NB4 (cell line): ENCODE data around the gene IPPK.

Source experiments
- DNase-seq: peaks from one replicate; pipeline ENCODE4 v3.0.0; 2010; ENCODE audit warnings: low read depth
- H3K4me3 ChIP-seq: one replicate; pipeline ENCODE4 v1.5.1; 2011; ENCODE audit warnings: mild to moderate bottlenecking, low read depth, low read length, moderate library complexity
- CTCF ChIP-seq: IDR thresholded peaks from one replicate; pipeline ENCODE4 v1.5.1; 2012; ENCODE audit warnings: low read depth, low read length
- MYC ChIP-seq: IDR thresholded peaks from 2 replicates; pipeline ENCODE4 v1.6.1; 2011; ENCODE audit warnings: low read depth, low read length
- POLR2A ChIP-seq: IDR thresholded peaks from 2 replicates; pipeline ENCODE4 v1.6.1; 2011; ENCODE audit warnings: mild to moderate bottlenecking; ENCODE audit not compliant: insufficient read length; ENCODE audit errors: extremely low read depth
- TF ChIP-seq, protein P1 (sequence below): IDR thresholded peaks from 2 replicates; pipeline ENCODE4 v1.6.1; 2011; ENCODE audit warnings: low read depth, low read length

Gene IPPK

DNA sequence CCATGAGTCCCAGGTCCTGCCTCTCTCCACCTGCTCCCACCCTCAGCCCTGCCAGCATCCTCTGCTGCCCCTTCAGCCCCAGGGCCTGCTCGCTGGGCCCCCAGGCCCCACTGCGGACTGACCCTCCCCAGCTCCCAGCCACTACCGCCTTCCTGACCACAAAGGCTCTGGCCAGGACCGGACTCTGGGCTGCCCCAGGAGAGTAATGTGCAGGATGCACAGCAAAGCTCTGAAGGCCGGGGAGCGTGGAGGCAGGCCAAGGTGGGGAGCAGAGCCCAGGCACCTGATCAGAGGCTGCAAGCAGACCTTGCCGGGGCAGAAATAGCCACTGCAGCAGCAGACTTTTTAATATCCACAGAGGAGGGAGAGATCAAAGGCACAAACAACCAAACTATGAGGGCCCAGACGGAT, 27.9 kb downstream of the IPPK start:
- TF ChIP-seq CTCF: no peak
- TF ChIP-seq POLR2A: no peak
- TF ChIP-seq, protein P1, sequence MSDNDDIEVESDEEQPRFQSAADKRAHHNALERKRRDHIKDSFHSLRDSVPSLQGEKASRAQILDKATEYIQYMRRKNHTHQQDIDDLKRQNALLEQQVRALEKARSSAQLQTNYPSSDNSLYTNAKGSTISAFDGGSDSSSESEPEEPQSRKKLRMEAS: no peak
- TF ChIP-seq MYC: no peak
- no peak for DNase-seq
- no peak overlapping the region for H3K4me3 ChIP-seq

DNA sequence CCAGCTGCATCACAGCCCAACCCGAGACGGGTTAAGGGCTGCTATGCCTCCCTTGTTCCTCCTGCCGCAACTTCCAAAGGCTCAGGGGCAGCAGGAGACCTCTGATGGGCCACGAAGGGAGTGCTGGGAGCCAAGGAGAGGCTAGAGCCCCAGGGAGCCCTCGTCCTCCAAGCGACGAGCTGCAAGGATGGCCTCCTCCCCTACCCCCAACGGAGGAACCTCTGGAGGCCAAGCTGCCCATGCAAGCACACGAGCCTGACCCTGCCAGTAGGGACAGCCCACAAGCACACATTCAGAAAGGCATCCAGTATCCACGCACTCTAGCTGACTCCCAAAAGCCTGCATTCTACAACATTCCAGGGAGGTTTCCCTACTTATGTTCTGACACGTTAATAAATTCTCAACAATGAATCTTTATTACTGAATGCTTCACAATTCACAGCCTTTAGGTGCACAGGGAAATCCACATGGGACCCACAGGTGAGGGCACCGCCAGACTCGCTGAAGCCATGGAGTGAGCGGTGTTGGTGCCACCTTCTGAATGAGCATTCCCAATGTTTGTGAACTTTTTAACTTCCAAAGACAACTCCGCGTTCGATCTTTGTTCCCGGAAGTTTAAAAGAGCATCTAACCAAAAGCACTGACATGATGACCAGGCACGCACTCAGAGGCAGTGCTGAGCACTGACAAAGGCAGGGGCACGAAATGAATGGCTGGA, 28.7 kb downstream of the IPPK start:
- no peak overlapping the region for H3K4me3 ChIP-seq
- DNase-seq: no peak
- TF ChIP-seq MYC: no peak
- TF ChIP-seq POLR2A: no peak
- TF ChIP-seq, protein P1: no peak
- TF ChIP-seq CTCF: no peak

DNA sequence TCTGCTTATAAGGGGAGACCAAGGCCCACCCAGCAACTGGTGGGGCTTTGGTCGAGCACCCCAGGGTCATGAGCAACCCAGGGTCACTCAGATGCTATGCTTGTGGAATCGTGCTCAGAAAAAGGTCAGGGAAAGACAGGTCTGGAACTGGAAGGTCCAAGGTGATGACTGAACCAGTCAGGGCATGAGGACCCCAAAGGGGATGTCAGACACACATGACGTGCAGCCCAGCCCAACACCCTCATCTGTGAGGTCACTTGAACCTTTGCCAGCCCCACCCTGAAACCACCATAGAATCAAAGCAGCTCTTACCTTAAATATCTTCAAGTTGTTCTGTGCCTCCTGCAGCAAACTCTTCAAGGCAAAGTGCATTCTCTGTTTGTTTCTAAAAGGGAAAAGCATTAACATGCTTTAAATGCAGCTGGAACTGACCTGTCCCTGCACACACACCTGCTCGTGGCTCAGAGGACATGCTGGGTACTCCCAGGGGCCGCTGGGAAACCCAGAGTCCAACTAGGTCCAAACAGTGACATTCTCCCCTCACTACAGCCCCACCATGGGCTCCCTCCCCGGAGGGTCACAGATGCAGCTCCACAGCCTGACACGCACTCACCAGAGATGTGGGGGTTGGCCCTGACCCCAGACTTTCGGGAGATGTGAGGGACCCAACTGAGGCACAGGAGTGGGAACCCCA, 29.4 kb downstream of the IPPK start:
- no peak for DNase-seq
- H3K4me3 ChIP-seq: no peak overlapping the region
- TF ChIP-seq MYC: no peak
- TF ChIP-seq, protein P1: no peak
- TF ChIP-seq CTCF: no peak
- TF ChIP-seq POLR2A: no peak

GRCh38 chr9:92639791-92640271, 30.1 kb downstream of the IPPK start:
- no peak overlapping the region for H3K4me3 ChIP-seq
- no peak for DNase-seq
- TF ChIP-seq POLR2A: no peak
- no peak for TF ChIP-seq MYC
- TF ChIP-seq CTCF: no peak
- TF ChIP-seq, protein P1: no peak

- no peak overlapping the region for H3K4me3 ChIP-seq
- TF ChIP-seq CTCF (no peak), POLR2A (no peak), MYC (no peak)
- TF ChIP-seq, protein P1: no peak
- no peak for DNase-seq
These were observed 30.8 kb downstream of the IPPK start for GRCh38 chr9:92639124-92639523.
